ENCODE measurements around the gene CLDN6.

DNA sequence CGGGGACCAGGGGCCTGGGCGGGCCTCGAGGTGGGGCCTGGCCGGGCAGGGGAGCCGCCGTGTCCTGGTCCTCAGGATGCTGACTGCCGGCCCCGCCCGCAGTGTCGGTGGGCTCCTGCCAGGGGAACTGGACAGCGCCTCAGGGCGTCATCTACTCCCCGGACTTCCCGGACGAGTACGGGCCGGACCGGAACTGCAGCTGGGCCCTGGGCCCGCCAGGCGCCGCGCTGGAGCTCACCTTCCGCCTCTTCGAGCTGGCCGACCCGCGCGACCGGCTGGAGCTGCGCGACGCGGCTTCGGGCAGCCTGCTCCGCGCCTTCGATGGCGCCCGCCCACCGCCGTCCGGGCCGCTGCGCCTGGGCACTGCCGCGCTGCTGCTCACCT lies 51.2 kb downstream of the CLDN6 start:
- TF ChIP-seq EZH2phosphoT487 (IDR thresholded peaks at IDR 0.05; ENCODE audit: borderline replicate concordance) (no peak), POLR2A (IDR thresholded peaks at IDR 0.05; ENCODE audit: borderline replicate concordance, extremely low read depth, insufficient read depth, insufficient read length) (no peak)
- TF ChIP-seq, protein P1, sequence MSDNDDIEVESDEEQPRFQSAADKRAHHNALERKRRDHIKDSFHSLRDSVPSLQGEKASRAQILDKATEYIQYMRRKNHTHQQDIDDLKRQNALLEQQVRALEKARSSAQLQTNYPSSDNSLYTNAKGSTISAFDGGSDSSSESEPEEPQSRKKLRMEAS (IDR thresholded peaks at IDR 0.05): no peak
- TF ChIP-seq, protein P2, sequence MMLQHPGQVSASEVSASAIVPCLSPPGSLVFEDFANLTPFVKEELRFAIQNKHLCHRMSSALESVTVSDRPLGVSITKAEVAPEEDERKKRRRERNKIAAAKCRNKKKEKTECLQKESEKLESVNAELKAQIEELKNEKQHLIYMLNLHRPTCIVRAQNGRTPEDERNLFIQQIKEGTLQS (IDR thresholded peaks at IDR 0.05): no peak
- TF ChIP-seq, protein P3, sequence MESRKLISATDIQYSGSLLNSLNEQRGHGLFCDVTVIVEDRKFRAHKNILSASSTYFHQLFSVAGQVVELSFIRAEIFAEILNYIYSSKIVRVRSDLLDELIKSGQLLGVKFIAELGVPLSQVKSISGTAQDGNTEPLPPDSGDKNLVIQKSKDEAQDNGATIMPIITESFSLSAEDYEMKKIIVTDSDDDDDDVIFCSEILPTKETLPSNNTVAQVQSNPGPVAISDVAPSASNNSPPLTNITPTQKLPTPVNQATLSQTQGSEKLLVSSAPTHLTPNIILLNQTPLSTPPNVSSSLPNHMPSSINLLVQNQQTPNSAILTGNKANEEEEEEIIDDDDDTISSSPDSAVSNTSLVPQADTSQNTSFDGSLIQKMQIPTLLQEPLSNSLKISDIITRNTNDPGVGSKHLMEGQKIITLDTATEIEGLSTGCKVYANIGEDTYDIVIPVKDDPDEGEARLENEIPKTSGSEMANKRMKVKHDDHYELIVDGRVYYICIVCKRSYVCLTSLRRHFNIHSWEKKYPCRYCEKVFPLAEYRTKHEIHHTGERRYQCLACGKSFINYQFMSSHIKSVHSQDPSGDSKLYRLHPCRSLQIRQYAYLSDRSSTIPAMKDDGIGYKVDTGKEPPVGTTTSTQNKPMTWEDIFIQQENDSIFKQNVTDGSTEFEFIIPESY (IDR thresholded peaks at IDR 0.05; ENCODE audit: extremely low read depth, insufficient replicate concordance, low read length): no peak

All from HCT116 (cell line).